Mammary epithelial cell (primary cell): ENCODE measurements around the gene ST8SIA5.

ENCODE experiments used
- CTCF ChIP-seq, 2 donors: IDR thresholded peaks in 1 of 2; conservative IDR thresholded peaks in 1 of 2; 2 replicates each; pipeline ENCODE4 v1.5.1; 2011 to 2012; ENCODE audit warnings: inconsistent platforms in 2 of 2, low read length in 2 of 2, mild to moderate bottlenecking in 2 of 2, control low read depth in 1 of 2, low read depth in 1 of 2; ENCODE audit not compliant: insufficient read depth in 1 of 2; ENCODE audit errors: extremely low read depth in 1 of 2
- EZH2 ChIP-seq: IDR thresholded peaks from 2 replicates; pipeline ENCODE4 v1.6.1; 2012; ENCODE audit warnings: low read length, inconsistent platforms, borderline replicate concordance

DNA sequence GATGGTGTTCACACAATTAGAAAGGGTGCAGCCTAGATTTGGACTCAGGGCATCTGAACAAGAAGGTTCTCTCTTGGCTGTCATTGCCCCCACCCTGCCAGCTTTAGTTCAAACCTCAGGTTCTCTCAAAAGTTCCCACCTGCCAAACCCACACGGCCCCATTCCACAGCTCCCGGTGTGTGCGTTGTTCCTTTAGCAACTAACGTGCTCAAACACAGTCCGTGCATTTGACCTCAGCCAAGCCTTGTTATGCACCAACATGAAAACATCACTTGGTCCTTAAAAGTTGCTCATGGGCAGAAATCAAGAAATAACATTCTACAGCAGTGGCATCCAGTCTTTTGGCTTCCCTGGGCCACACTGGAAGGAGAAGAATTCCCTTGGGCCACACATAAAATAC lies 131.8 kb downstream of the ST8SIA5 start:
- TF ChIP-seq EZH2 (no peak), CTCF (conservative IDR thresholded peaks at IDR 0.05 in 1 of 2, IDR thresholded peaks at IDR 0.05 in 1 of 2; ENCODE audit: extremely low read depth in 1 of 2, insufficient read depth in 1 of 2, low read depth in 1 of 2, low read length in 2 of 2) (no peak)
